CD8-positive, alpha-beta memory T cell (primary cell): ENCODE results near the gene RAB6B. TPM values are rescaled to one million over a fixed set of nuclear protein-coding genes. Genes with fewer than 3 reads are reported as not detected.

Source experiments
- CTCF ChIA-PET: fragments of 350-600 bp; sonication (Branson Sonifier 250); formaldehyde crosslinking; loops from one replicate; lab custom pipeline; 2021; ENCODE audit warnings: antibody characterized with exemption; lab: Charles Lee
- POLR2A ChIA-PET: fragments of 350-600 bp; sonication (Branson Sonifier 250); formaldehyde crosslinking; loops from one replicate; lab custom pipeline; 2021; ENCODE audit warnings: antibody characterized with exemption; lab: Charles Lee
- DNase-seq, 5 donors: peaks; one replicate each; pipeline versions ENCODE4 v3.0.0 to v3.0.0-alpha.2; 2020 to 2022; ENCODE audit warnings: mixed read lengths in 1 of 5
- H3K27ac ChIP-seq: one replicate; pipeline ENCODE4 v1.7.0; 2013; ENCODE audit warnings: low read depth, mild to moderate bottlenecking, low read length, moderate library complexity
- H3K27me3 ChIP-seq: 2 replicates; pipeline ENCODE4 v1.7.0; 2013; ENCODE audit warnings: low read length, mild to moderate bottlenecking; ENCODE audit not compliant: insufficient read depth, poor library complexity, severe bottlenecking
- H3K36me3 ChIP-seq: 2 replicates; pipeline ENCODE4 v1.7.0; 2013; ENCODE audit warnings: mild to moderate bottlenecking, low read length, moderate library complexity; ENCODE audit not compliant: insufficient read depth
- H3K4me1 ChIP-seq: 2 replicates; pipeline ENCODE4 v1.7.0; 2013; ENCODE audit warnings: mild to moderate bottlenecking, low read length, moderate library complexity; ENCODE audit not compliant: insufficient read depth
- H3K4me3 ChIP-seq: 2 replicates; pipeline ENCODE4 v1.7.0; 2013; ENCODE audit warnings: mild to moderate bottlenecking, low read length
- H3K9me3 ChIP-seq: 2 replicates; pipeline ENCODE4 v1.7.0; 2013; ENCODE audit warnings: mild to moderate bottlenecking, low read length
- H3K27ac Mint-ChIP-seq, 8 donors: one replicate each; pipeline ENCODE4 v1.8.0; 2020 to 2021; ENCODE audit warnings: mixed read lengths in 8 of 8, mild to moderate bottlenecking in 6 of 8, inconsistent platforms in 3 of 8, moderate library complexity in 3 of 8
- H3K27me3 Mint-ChIP-seq, 2 donors: one replicate each; pipeline ENCODE4 v1.8.0; 2020 to 2021; ENCODE audit warnings: mixed read lengths in 2 of 2, mild to moderate bottlenecking in 1 of 2, moderate library complexity in 1 of 2
- H3K36me3 Mint-ChIP-seq, 3 donors: one replicate each; pipeline ENCODE4 v1.8.0; 2020 to 2021; ENCODE audit warnings: mixed read lengths in 3 of 3, inconsistent platforms in 1 of 3, mild to moderate bottlenecking in 1 of 3
- H3K4me1 Mint-ChIP-seq, 3 donors: one replicate each; pipeline ENCODE4 v1.8.0; 2020 to 2021; ENCODE audit warnings: mixed read lengths in 3 of 3, inconsistent platforms in 1 of 3, mild to moderate bottlenecking in 1 of 3
- H3K4me3 Mint-ChIP-seq, 7 donors: one replicate each; pipeline ENCODE4 v1.8.0; 2020 to 2021; ENCODE audit warnings: mixed read lengths in 7 of 7, mild to moderate bottlenecking in 6 of 7, moderate library complexity in 4 of 7, inconsistent platforms in 2 of 7
- H3K9me3 Mint-ChIP-seq, 5 donors: one replicate each; pipeline ENCODE4 v1.8.0; 2020 to 2022; ENCODE audit warnings: mixed read lengths in 5 of 5, mild to moderate bottlenecking in 3 of 5, moderate library complexity in 2 of 5, inconsistent platforms in 1 of 5
- polyA plus RNA-seq: library from polyadenylated mRNA; unstranded; fragments of 300-500 nt; fragmentation: Illumina TruSeq; gene quantifications from one replicate; pipeline ENCODE4 v1.2.3, GENCODE V29; 2021
- total RNA-seq, 2 experiments: library from RNA; stranded (reverse); gene quantifications; one replicate each; pipeline ENCODE4 v1.2.3, GENCODE V29; 2021

The RAB6B gene
- total and polyA plus RNA-seq, 3 experiments from 2014 or later = 0.24 to 1.7 (median 0.73) TPM

DNA sequence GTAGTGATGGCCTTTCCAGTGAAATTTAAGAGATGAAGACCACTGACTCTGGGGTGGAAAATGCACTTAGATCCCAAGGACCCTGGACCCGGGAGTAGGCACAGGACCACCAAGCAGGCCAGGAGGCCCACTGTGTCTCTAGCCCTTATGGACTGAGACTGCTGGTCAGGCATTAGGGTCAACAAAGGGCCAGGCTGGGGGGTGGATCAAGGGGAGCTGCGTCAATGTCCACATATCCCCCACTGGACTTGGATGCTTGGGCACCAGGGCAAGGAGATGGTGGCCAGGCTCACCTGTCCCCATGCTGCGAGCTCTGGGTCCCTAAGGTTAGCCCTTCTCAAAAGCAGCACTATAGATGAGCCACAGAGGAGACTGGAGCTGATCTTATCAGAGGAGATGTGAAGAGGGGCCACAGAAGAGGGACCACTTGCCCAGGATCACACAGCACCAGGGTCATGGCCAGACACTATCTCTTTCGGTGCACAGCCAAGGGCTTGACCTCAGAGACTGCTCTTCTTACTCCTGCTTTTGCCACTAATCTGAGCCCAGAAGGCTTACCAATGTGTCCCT, 14.7 kb downstream of the RAB6B start:
- CTCF ChIA-PET = interaction anchor here (1.4 kb wide), 1 partner anchor 10 kb away, joined by 3 read pairs; no protein-coding TSS in a partner anchor

GRCh38 chr3:133880287-133880686, 15.4 kb downstream of the RAB6B start:
- peak overlapping the region in 1 of 7 donors; percentile 59 for H3K4me3 Mint-ChIP-seq
- Histone ChIP-seq H3K27me3 (no peaks in the 10 kb centered on the region), H3K9me3 (no peaks in the 10 kb centered on the region), H3K4me1 (peaks cover 18% of the 10 kb centered on the region), H3K36me3 (no peaks in the 10 kb centered on the region), H3K27ac (no peak overlapping the region), H3K4me3 (no peak overlapping the region)
- H3K36me3 Mint-ChIP-seq = peaks cover 0 to 19% (median 1%) of the 10 kb centered on the region in 3 donors
- DNase-seq = peak in 1 of 5 donors; percentile 10
- ChIA-PET CTCF (no interaction called here), POLR2A (no interaction called here)
- peaks cover 15 to 27% (median 20%) of the 10 kb centered on the region in 5 donors for H3K9me3 Mint-ChIP-seq
- H3K4me1 Mint-ChIP-seq = peaks cover 18 to 26% (median 25%) of the 10 kb centered on the region in 3 donors
- peaks cover 4 to 18% of the 10 kb centered on the region in 2 donors for H3K27me3 Mint-ChIP-seq
- peak overlapping the region in 4 of 8 donors; percentile 26 to 98 (median 86) for H3K27ac Mint-ChIP-seq

More for the DNA sequence above, 14.7 kb downstream of the RAB6B start:
- no peaks in the 10 kb centered on the region for H3K36me3 ChIP-seq
- Mint-ChIP-seq H3K36me3 (peaks cover 0 to 19% (median 1%) of the 10 kb centered on the region in 3 donors), H3K27ac (peak overlapping the region in 3 of 8 donors; percentile 75 to 98 (median 96)), H3K4me1 (peaks cover 18 to 26% (median 25%) of the 10 kb centered on the region in 3 donors), H3K9me3 (peaks cover 15 to 27% (median 20%) of the 10 kb centered on the region in 5 donors), H3K4me3 (peak overlapping the region in 1 of 7 donors; percentile 59), H3K27me3 (peaks cover 7 to 20% of the 10 kb centered on the region in 2 donors)
- no peaks in the 10 kb centered on the region for H3K9me3 ChIP-seq
- H3K4me1 ChIP-seq = peaks cover 18% of the 10 kb centered on the region
- no peak for DNase-seq
- H3K27me3 ChIP-seq = no peaks in the 10 kb centered on the region
- POLR2A ChIA-PET = no interaction called here
- H3K4me3 ChIP-seq = no peak overlapping the region
- H3K27ac ChIP-seq = no peak overlapping the region

GRCh38 chr3:133878518-133878917, 17.2 kb downstream of the RAB6B start:
- Mint-ChIP-seq H3K27me3 (peaks cover 3 to 12% of the 10 kb centered on the region in 2 donors), H3K27ac (peak overlapping the region in 2 of 8 donors; percentile 19 to 38), H3K4me3 (no peak overlapping the region), H3K36me3 (peaks cover 0 to 19% (median 1%) of the 10 kb centered on the region in 3 donors), H3K9me3 (peaks cover 13 to 27% (median 20%) of the 10 kb centered on the region in 5 donors), H3K4me1 (peaks cover 18 to 26% (median 25%) of the 10 kb centered on the region in 3 donors)
- no peaks in the 10 kb centered on the region for H3K27me3 ChIP-seq
- no peak for DNase-seq
- CTCF ChIA-PET = no interaction called here
- no peaks in the 10 kb centered on the region for H3K36me3 ChIP-seq
- no peak overlapping the region for H3K4me3 ChIP-seq
- no peak overlapping the region for H3K27ac ChIP-seq
- H3K9me3 ChIP-seq = no peaks in the 10 kb centered on the region
- POLR2A ChIA-PET = no interaction called here
- peaks cover 18% of the 10 kb centered on the region for H3K4me1 ChIP-seq

- H3K4me1 Mint-ChIP-seq = peaks cover 13 to 18% (median 15%) of the 10 kb centered on the region in 3 donors
- peaks cover 1 to 14% of the 10 kb centered on the region in 2 donors for H3K27me3 Mint-ChIP-seq
- CTCF ChIA-PET = no interaction called here
- peaks cover 13 to 27% (median 20%) of the 10 kb centered on the region in 5 donors for H3K9me3 Mint-ChIP-seq
- Histone ChIP-seq H3K27me3 (no peaks in the 10 kb centered on the region), H3K36me3 (no peaks in the 10 kb centered on the region), H3K9me3 (no peaks in the 10 kb centered on the region), H3K4me3 (no peak overlapping the region), H3K27ac (no peak overlapping the region), H3K4me1 (peaks cover 6% of the 10 kb centered on the region)
- DNase-seq = no peak
- peak overlapping the region in 1 of 8 donors; percentile 15 for H3K27ac Mint-ChIP-seq
- H3K36me3 Mint-ChIP-seq = peaks cover 0 to 19% (median 1%) of the 10 kb centered on the region in 3 donors
- no peak overlapping the region for H3K4me3 Mint-ChIP-seq
- POLR2A ChIA-PET = no interaction called here
Observed at GRCh38 chr3:133877221-133877620, 18.5 kb downstream of the RAB6B start.

DNA sequence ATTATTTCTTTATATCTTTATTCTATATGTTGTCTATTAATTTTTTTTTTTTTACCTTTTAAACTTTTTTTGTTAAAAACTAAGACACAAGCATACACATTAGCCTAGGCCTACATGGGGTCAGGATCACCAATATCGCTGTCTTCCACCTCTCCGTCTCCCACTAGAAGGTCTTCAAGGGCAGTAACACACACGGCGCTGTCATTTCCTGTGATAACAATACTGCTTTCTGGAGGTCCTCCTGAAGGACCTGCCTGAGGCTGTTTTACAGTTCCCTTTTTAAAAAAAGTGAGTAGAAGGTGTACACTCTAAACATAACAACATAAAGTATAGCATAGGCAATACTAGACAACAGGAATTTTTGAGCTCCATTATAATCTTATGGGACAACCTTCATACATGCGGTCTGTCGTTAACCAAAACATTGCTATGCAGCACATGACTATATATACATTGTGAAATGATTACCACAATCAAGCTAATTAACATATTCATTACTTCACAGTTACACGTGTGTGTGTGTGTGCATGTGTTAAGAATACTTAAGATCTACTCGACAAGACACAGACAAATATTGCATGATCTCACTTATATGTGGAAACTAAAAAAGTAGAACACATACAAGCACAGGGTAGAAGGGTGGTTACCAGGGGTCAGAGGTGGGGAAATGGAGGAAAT, 20.8 kb downstream of the RAB6B start:
- Histone ChIP-seq H3K4me1 (no peaks in the 10 kb centered on the region), H3K36me3 (no peaks in the 10 kb centered on the region), H3K27ac (no peak overlapping the region), H3K4me3 (no peak overlapping the region), H3K27me3 (no peaks in the 10 kb centered on the region), H3K9me3 (no peaks in the 10 kb centered on the region)
- Mint-ChIP-seq H3K4me1 (no peaks in the 10 kb centered on the region), H3K4me3 (peak overlapping the region in 1 of 7 donors; percentile 44), H3K36me3 (peaks cover 0 to 16% (median 0%) of the 10 kb centered on the region in 3 donors), H3K27ac (no peak overlapping the region), H3K27me3 (peaks cover 1 to 17% of the 10 kb centered on the region in 2 donors), H3K9me3 (peaks cover 13 to 25% (median 20%) of the 10 kb centered on the region in 5 donors)
- no peak for DNase-seq
- ChIA-PET CTCF (no interaction called here), POLR2A (no interaction called here)

- Histone ChIP-seq H3K9me3 (no peaks in the 10 kb centered on the region), H3K36me3 (no peaks in the 10 kb centered on the region), H3K27ac (no peak overlapping the region), H3K4me3 (no peak overlapping the region), H3K27me3 (no peaks in the 10 kb centered on the region), H3K4me1 (no peaks in the 10 kb centered on the region)
- ChIA-PET CTCF (no interaction called here), POLR2A (no interaction called here)
- peaks cover 4 to 17% of the 10 kb centered on the region in 2 donors for H3K27me3 Mint-ChIP-seq
- peaks cover 0 to 14% (median 0%) of the 10 kb centered on the region in 3 donors for H3K36me3 Mint-ChIP-seq
- no peak overlapping the region for H3K4me3 Mint-ChIP-seq
- peaks cover 13 to 23% (median 20%) of the 10 kb centered on the region in 5 donors for H3K9me3 Mint-ChIP-seq
- H3K4me1 Mint-ChIP-seq = no peaks in the 10 kb centered on the region
- no peak overlapping the region for H3K27ac Mint-ChIP-seq
- DNase-seq = no peak
Observed at GRCh38 chr3:133874344-133874743, 21.3 kb downstream of the RAB6B start.

DNA sequence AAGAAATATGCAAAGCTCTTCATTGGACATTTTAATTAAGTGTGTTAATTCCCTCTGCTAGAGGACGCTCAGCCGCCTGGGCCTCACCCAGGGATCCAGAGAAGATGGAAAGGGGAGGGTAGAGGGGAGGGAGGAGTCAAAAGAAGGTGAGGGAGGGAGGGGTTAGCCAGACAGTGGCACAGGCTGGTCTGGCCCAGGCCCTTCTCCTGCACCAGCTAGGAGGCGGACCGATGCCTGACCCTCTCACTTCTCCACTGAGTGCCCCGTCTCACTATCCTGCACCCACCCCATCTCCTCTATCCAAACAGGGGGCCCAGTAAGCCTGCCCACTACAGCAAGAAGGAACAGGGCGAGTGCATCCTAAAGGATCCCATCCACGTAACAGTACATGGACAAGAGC, 22.9 kb downstream of the RAB6B start:
- ChIA-PET CTCF (no interaction called here), POLR2A (no interaction called here)
- peaks cover 6 to 25% of the 10 kb centered on the region in 2 donors for H3K27me3 Mint-ChIP-seq
- no peak for DNase-seq
- H3K27ac ChIP-seq = no peak overlapping the region
- no peaks in the 10 kb centered on the region for H3K9me3 ChIP-seq
- peaks cover 0 to 10% (median 0%) of the 10 kb centered on the region in 3 donors for H3K36me3 Mint-ChIP-seq
- H3K4me1 ChIP-seq = no peaks in the 10 kb centered on the region
- H3K4me1 Mint-ChIP-seq = no peaks in the 10 kb centered on the region
- H3K4me3 Mint-ChIP-seq = no peak overlapping the region
- H3K27me3 ChIP-seq = no peaks in the 10 kb centered on the region
- H3K27ac Mint-ChIP-seq = peak overlapping the region in 1 of 8 donors; percentile 47
- H3K9me3 Mint-ChIP-seq = peaks cover 6 to 11% (median 7%) of the 10 kb centered on the region in 5 donors
- H3K4me3 ChIP-seq = no peak overlapping the region
- no peaks in the 10 kb centered on the region for H3K36me3 ChIP-seq

GRCh38 chr3:133872161-133872560, 23.5 kb downstream of the RAB6B start:
- DNase-seq = no peak
- H3K4me1 ChIP-seq = no peaks in the 10 kb centered on the region
- ChIA-PET CTCF (interaction anchor here (1.3 kb wide), 1 partner anchor 10 kb away, joined by 3 read pairs; no protein-coding TSS in a partner anchor), POLR2A (no interaction called here)
- no peaks in the 10 kb centered on the region for H3K36me3 ChIP-seq
- Mint-ChIP-seq H3K4me3 (no peak overlapping the region), H3K27ac (peak overlapping the region in 1 of 8 donors; percentile 80), H3K36me3 (peaks cover 0 to 8% (median 0%) of the 10 kb centered on the region in 3 donors), H3K27me3 (peaks cover 9 to 25% of the 10 kb centered on the region in 2 donors), H3K4me1 (no peaks in the 10 kb centered on the region), H3K9me3 (peaks cover 5 to 7% (median 5%) of the 10 kb centered on the region in 5 donors)
- H3K9me3 ChIP-seq = no peaks in the 10 kb centered on the region
- H3K4me3 ChIP-seq = no peak overlapping the region
- H3K27me3 ChIP-seq = no peaks in the 10 kb centered on the region
- no peak overlapping the region for H3K27ac ChIP-seq
